PC-9 (cell line): ENCODE data around the gene AGBL4.

ENCODE experiments used
- CTCF ChIP-seq: fragments of 200-600 bp; sonication (generic); conservative IDR thresholded peaks from 2 replicates; pipeline ENCODE4 v1.6.1; 2017; ENCODE audit warnings: mixed run types, antibody characterized with exemption, mild to moderate bottlenecking, moderate library complexity
- EZH2 ChIP-seq: fragments of 200-600 bp; sonication (generic); IDR thresholded peaks from 2 replicates; pipeline ENCODE4 v1.8.0; 2017; ENCODE audit warnings: antibody characterized with exemption, low read depth

- TF ChIP-seq CTCF (no peak), EZH2 (no peak)
Measured at GRCh38 chr1:49842596-49842995, 181.2 kb downstream of the AGBL4 start.
